Prostate gland (tissue), 2 donors: ENCODE measurements around the gene CDYL2.

Source experiments
- POLR2AphosphoS5 ChIP-seq: sonication (generic); formaldehyde crosslinking; IDR thresholded peaks from one replicate; pipeline ENCODE4 v1.6.1; 2017; ENCODE audit warnings: antibody characterized with exemption
- TF ChIP-seq, protein P1 (sequence below), 4 experiments: fragments of 200-600 bp in 2 of 4; fragments of 450-650 bp in 2 of 4; sonication (generic) in 2 of 4; IDR thresholded peaks; 1 replicate in 3 of 4; 2 replicates in 1 of 4; pipeline ENCODE4 v1.5.1; 2016 to 2019; ENCODE audit warnings: antibody characterized with exemption in 4 of 4, mild to moderate bottlenecking in 2 of 4, moderate library complexity in 2 of 4

DNA sequence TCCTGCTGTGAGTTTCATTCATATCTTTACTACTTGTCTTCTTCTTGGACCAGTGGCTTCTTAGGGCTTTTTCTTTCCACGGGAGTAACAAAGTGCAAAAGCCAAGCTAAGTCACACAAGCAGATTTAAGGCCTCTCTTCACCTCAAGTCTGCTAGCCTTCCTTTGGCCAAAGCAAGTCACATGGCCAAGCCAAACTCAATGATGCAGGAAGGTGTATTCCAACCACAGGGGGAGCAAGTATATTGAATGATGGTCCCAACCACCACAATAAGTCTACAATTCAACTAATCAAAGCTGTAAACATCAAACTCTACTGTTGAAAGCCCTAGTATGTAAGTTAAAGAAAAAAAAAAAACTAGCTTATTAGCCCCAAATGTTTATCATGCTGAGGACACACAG, 44.5 kb upstream of the CDYL2 start:
- TF ChIP-seq, protein P1, sequence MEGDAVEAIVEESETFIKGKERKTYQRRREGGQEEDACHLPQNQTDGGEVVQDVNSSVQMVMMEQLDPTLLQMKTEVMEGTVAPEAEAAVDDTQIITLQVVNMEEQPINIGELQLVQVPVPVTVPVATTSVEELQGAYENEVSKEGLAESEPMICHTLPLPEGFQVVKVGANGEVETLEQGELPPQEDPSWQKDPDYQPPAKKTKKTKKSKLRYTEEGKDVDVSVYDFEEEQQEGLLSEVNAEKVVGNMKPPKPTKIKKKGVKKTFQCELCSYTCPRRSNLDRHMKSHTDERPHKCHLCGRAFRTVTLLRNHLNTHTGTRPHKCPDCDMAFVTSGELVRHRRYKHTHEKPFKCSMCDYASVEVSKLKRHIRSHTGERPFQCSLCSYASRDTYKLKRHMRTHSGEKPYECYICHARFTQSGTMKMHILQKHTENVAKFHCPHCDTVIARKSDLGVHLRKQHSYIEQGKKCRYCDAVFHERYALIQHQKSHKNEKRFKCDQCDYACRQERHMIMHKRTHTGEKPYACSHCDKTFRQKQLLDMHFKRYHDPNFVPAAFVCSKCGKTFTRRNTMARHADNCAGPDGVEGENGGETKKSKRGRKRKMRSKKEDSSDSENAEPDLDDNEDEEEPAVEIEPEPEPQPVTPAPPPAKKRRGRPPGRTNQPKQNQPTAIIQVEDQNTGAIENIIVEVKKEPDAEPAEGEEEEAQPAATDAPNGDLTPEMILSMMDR (IDR thresholded peaks at IDR 0.05): no peak
- TF ChIP-seq POLR2AphosphoS5: no peak
